Measurements from ENCODE around the gene REPIN1. TPM values are rescaled to one million over a fixed set of nuclear protein-coding genes. Genes with fewer than 3 reads are reported as not detected.

Gene REPIN1
- total and polyA plus RNA-seq, 9 of the 15 experiments (the other 6 are each of a cell fraction or from before 2014, with no cell fraction given): 8.1 to 283 (median 94.3) TPM

GRCh38 chr7:150420987-150421674 lies 52.5 kb downstream of the REPIN1 start (continued):
- no peak for TF ChIP-seq SRSF3 (IDR thresholded peaks at IDR 0.05; ENCODE audit: insufficient read depth, low read length)
- TF ChIP-seq, protein P1, sequence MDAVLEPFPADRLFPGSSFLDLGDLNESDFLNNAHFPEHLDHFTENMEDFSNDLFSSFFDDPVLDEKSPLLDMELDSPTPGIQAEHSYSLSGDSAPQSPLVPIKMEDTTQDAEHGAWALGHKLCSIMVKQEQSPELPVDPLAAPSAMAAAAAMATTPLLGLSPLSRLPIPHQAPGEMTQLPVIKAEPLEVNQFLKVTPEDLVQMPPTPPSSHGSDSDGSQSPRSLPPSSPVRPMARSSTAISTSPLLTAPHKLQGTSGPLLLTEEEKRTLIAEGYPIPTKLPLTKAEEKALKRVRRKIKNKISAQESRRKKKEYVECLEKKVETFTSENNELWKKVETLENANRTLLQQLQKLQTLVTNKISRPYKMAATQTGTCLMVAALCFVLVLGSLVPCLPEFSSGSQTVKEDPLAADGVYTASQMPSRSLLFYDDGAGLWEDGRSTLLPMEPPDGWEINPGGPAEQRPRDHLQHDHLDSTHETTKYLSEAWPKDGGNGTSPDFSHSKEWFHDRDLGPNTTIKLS (IDR thresholded peaks at IDR 0.05; ENCODE audit: borderline replicate concordance, low read depth): no peak; the same call in 1 of the 2 replicates
- TF ChIP-seq, protein P2, sequence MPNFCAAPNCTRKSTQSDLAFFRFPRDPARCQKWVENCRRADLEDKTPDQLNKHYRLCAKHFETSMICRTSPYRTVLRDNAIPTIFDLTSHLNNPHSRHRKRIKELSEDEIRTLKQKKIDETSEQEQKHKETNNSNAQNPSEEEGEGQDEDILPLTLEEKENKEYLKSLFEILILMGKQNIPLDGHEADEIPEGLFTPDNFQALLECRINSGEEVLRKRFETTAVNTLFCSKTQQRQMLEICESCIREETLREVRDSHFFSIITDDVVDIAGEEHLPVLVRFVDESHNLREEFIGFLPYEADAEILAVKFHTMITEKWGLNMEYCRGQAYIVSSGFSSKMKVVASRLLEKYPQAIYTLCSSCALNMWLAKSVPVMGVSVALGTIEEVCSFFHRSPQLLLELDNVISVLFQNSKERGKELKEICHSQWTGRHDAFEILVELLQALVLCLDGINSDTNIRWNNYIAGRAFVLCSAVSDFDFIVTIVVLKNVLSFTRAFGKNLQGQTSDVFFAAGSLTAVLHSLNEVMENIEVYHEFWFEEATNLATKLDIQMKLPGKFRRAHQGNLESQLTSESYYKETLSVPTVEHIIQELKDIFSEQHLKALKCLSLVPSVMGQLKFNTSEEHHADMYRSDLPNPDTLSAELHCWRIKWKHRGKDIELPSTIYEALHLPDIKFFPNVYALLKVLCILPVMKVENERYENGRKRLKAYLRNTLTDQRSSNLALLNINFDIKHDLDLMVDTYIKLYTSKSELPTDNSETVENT (CRISPR knock-in tag; IDR thresholded peaks at IDR 0.05): no peak

- ATAC-seq (no peak), FAIRE-seq (no peak), DNase-seq (ENCODE audit: extremely low read depth in 1 of 4, low spot score in 3 of 4) (no peak)
- H3K9ac ChIP-seq (ENCODE audit: insufficient read depth in 1 of 2, low read depth in 2 of 2, low read length in 2 of 2): no peak overlapping the region
- H3K9me1 ChIP-seq (ENCODE audit: control insufficient read depth, insufficient read depth, low read length): no peaks in the 10 kb centered on the region
- no peak overlapping the region for H3K4me3 ChIP-seq
- no peaks in the 10 kb centered on the region for H4K20me1 ChIP-seq (replicated peaks; ENCODE audit: control insufficient read depth, insufficient read depth, low read length)
- WGBS (ENCODE audit: insufficient coverage, low coverage, missing lambda C conversion rate): 67% methylated on average over 17 of the region's 17 CpGs
- CTCF ChIA-PET (ENCODE audit: low intra/inter-chr PET ratio): interaction anchor here (1.6 to 2.2 kb wide), 2 partner anchors 65 to 136 kb away, joined by 14 to 16 read pairs; no protein-coding TSS in a partner anchor
- H3K27ac ChIP-seq (ENCODE audit: extremely low read depth, low read depth, low read length): no peak overlapping the region
- no peaks in the 10 kb centered on the region for H3K79me2 ChIP-seq (ENCODE audit: control insufficient read depth, insufficient read depth, low read length)
- BruUV-seq (replicated peaks): no TSS peak
- in situ Hi-C loops (cut with MboI): loop anchor here (5.0 kb wide), 1 partner anchor 135 kb away; no protein-coding TSS in a partner anchor
- POLR2A ChIA-PET: interaction anchor here (0.6 to 1.8 kb wide), 7 partner anchors 9 to 842 kb away, joined by 3 to 9 read pairs (median 4); a partner anchor contains a TSS
- intact Hi-C loops (cut with micrococcal nuclease): loop anchor here (1.0 kb wide), 2 partner anchors 66 to 136 kb away; no protein-coding TSS in a partner anchor
- H3K4me1 ChIP-seq (replicated peaks in 1 of 2; ENCODE audit: control insufficient read depth in 2 of 2, insufficient read depth in 2 of 2, low read length in 2 of 2): peaks cover 3 to 7% of the 10 kb centered on the region in 2 experiments; a peak in 3 of 5 replicates
- no peaks in the 10 kb centered on the region for H3K9me3 ChIP-seq (replicated peaks; ENCODE audit: control insufficient read depth, insufficient read depth, low read depth, low read length)
- H3K4me2 ChIP-seq (ENCODE audit: insufficient read depth, low read length): no peak overlapping the region
- no peaks in the 10 kb centered on the region for H3K27me3 ChIP-seq (ENCODE audit: control insufficient read depth in 2 of 2, insufficient read depth in 2 of 2, low read length in 2 of 2)
- H3K36me3 ChIP-seq (ENCODE audit: control insufficient read depth, insufficient read depth, low read length): no peaks in the 10 kb centered on the region
- peak overlapping the region; percentile 50; the same call in 1 of the 2 replicates for H2AFZ ChIP-seq (ENCODE audit: low read depth, low read length)
- TF ChIP-seq RFX1 (IDR thresholded peaks at IDR 0.05) (no peak), ZNF507 (tag; conservative IDR thresholded peaks at IDR 0.05) (no peak), TAF15 (IDR thresholded peaks at IDR 0.05; ENCODE audit: low read depth, low read length) (no peak), ZNF436 (CRISPR knock-in tag; IDR thresholded peaks at IDR 0.05) (no peak)
- TF ChIP-seq, protein P3, sequence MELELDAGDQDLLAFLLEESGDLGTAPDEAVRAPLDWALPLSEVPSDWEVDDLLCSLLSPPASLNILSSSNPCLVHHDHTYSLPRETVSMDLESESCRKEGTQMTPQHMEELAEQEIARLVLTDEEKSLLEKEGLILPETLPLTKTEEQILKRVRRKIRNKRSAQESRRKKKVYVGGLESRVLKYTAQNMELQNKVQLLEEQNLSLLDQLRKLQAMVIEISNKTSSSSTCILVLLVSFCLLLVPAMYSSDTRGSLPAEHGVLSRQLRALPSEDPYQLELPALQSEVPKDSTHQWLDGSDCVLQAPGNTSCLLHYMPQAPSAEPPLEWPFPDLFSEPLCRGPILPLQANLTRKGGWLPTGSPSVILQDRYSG (tag; conservative IDR thresholded peaks at IDR 0.05; ENCODE audit: low read depth): no peak
- TF ChIP-seq, protein P4, sequence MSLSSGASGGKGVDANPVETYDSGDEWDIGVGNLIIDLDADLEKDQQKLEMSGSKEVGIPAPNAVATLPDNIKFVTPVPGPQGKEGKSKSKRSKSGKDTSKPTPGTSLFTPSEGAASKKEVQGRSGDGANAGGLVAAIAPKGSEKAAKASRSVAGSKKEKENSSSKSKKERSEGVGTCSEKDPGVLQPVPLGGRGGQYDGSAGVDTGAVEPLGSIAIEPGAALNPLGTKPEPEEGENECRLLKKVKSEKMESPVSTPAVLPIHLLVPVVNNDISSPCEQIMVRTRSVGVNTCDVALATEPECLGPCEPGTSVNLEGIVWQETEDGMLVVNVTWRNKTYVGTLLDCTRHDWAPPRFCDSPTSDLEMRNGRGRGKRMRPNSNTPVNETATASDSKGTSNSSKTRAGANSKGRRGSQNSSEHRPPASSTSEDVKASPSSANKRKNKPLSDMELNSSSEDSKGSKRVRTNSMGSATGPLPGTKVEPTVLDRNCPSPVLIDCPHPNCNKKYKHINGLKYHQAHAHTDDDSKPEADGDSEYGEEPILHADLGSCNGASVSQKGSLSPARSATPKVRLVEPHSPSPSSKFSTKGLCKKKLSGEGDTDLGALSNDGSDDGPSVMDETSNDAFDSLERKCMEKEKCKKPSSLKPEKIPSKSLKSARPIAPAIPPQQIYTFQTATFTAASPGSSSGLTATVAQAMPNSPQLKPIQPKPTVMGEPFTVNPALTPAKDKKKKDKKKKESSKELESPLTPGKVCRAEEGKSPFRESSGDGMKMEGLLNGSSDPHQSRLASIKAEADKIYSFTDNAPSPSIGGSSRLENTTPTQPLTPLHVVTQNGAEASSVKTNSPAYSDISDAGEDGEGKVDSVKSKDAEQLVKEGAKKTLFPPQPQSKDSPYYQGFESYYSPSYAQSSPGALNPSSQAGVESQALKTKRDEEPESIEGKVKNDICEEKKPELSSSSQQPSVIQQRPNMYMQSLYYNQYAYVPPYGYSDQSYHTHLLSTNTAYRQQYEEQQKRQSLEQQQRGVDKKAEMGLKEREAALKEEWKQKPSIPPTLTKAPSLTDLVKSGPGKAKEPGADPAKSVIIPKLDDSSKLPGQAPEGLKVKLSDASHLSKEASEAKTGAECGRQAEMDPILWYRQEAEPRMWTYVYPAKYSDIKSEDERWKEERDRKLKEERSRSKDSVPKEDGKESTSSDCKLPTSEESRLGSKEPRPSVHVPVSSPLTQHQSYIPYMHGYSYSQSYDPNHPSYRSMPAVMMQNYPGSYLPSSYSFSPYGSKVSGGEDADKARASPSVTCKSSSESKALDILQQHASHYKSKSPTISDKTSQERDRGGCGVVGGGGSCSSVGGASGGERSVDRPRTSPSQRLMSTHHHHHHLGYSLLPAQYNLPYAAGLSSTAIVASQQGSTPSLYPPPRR (CRISPR knock-in tag; IDR thresholded peaks at IDR 0.05; ENCODE audit: borderline replicate concordance): no peak
Measured at GRCh38 chr7:150421831-150422230, 53.2 kb downstream of the REPIN1 start.

All from K562 (cell line).